ENCODE measurements around the gene SSNA1.
A peak's percentile ranks its signal among the peaks of the same experiment; 100 is the strongest.

SSNA1 gene, protein sequence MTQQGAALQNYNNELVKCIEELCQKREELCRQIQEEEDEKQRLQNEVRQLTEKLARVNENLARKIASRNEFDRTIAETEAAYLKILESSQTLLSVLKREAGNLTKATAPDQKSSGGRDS

DNA sequence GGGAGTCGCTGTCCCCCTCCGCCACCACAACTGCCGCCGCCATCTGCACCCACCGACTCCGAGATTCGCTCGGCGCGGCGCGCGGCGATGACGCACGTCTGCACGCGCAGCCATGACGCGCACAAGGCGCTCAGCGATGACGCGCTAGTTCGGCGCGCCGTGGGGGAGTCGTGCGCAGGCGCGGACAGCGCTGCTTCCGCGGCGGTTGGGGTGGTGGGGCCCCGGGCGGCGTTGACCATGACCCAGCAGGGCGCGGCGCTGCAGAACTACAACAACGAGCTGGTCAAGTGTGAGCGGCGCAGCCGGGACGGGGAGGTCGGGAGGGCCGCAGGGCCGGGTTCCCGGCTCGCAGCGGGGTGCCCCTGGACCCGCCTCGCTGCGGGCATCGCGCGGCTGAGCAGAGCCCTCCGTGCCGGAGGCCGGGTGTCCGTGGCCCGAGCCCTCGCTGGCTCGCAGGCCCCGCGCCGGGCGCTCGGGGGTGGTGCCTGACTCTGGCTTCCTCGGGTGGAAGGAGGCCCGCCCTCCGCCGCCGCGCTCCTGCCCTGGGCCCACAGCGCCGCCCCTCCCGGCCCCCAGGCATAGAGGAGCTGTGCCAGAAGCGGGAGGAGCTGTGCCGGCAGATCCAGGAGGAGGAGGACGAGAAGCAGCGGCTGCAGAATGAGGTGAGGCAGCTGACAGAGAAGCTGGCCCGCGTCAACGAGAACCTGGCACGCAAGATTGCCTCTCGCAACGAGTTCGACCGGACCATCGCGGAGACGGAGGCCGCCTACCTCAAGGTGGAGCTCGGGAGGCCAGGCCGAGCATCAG, at the start of gene SSNA1, which contains the start of gene ANAPC2:
Gene SSNA1 (plus strand): TSS at position 187 of the 807 bp plus-strand sequence. CDS start 51 bp downstream, at position 238.
Gene ANAPC2 (minus strand): TSS at position 71 of the 807 bp plus-strand sequence. CDS start 28 bp downstream, at position 43.
- peak; percentile 91 for DNase-seq

DNA sequence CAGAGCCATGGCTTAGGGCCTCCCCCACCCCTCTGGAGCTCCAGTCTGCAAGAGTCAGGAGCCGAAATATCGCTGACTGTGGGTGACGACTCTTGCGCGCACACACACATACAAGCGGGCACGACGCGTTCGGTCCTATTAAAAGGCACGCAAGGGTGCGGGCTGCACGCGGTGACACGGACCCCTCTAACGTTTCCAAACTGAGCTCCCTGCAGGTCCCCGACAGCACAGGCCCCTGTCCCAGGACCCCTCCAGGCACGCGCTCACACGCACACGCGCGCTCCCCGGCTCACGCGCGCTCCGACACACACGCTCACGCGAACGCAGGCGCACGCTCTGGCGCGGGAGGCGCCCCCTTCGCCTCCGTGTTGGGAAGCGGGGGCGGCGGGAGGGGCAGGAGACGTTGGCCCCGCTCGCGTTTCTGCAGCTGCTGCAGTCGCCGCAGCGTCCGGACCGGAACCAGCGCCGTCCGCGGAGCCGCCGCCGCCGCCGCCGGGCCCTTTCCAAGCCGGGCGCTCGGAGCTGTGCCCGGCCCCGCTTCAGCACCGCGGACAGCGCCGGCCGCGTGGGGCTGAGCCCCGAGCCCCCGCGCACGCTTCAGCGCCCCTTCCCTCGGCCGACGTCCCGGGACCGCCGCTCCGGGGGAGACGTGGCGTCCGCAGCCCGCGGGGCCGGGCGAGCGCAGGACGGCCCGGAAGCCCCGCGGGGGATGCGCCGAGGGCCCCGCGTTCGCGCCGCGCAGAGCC, 49.6 kb upstream of the SSNA1 start, which contains the start of gene GRIN1:
Gene GRIN1 (plus strand): TSS at position 433 of the 746 bp plus-strand sequence. CDS start 333 bp downstream, outside the sequence.
- DNase-seq = no peak

DNA sequence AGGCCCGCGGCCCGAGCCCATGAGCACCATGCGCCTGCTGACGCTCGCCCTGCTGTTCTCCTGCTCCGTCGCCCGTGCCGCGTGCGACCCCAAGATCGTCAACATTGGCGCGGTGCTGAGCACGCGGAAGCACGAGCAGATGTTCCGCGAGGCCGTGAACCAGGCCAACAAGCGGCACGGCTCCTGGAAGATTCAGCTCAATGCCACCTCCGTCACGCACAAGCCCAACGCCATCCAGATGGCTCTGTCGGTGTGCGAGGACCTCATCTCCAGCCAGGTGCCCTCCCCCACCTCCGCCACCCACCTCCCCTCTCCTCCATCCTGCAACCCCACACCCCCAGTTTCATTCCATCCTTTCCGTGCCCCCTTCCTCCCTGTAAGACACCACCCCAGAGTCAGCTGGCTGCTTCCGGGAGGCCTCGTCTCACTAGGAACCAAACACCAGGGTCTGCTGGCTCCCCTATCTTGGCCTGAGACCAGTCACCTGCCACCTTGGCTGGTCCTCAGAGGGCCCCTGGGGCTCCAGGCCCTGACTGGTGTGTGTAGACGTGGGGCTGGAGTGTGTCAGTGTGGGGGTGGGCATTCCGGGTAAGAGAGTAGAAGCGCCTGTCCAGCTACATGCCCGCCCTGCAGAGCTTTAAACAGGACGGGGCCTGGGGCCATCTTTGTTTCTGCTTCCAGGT, 48.9 kb upstream of the SSNA1 start:
- DNase-seq = no peak

DNA sequence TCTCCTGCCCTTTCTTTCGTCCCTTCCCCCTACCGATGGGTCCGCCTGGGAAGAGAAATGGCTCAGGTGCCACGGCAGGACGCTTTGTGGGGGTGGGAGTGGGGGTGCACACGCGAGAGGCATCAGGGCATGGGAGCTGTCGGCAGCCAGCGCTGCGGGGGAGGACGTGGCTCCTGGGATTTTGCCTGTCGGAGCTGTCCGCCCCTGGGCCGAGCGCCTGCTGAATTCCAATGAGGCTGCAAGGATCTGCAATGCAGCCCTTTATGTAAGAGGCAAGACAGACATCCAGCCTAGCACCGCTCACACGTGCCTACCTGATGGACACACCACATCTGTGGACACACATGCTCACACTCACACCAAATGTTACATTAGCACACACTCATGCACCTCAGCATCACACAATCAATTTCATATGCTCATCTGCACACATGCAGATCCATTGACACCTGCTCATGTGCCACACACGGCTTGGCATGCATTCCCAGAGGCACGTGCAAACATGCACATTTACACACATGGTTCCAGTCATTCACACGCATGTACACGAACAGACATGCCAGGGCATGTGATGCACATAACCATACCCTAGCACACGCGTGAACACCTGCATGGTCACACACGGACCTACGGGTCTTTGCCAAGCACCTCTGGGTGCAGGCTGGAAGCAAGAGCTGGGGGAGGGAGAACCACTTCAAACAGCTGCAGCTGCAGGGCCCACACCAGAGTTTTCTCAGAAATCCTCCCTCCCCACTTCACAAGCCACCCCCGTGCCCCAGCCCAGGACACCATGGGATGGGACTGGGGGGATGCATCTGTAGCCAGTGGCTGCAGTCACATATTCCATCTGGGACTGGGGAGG, 48.1 kb upstream of the SSNA1 start:
- no peak for DNase-seq

DNA sequence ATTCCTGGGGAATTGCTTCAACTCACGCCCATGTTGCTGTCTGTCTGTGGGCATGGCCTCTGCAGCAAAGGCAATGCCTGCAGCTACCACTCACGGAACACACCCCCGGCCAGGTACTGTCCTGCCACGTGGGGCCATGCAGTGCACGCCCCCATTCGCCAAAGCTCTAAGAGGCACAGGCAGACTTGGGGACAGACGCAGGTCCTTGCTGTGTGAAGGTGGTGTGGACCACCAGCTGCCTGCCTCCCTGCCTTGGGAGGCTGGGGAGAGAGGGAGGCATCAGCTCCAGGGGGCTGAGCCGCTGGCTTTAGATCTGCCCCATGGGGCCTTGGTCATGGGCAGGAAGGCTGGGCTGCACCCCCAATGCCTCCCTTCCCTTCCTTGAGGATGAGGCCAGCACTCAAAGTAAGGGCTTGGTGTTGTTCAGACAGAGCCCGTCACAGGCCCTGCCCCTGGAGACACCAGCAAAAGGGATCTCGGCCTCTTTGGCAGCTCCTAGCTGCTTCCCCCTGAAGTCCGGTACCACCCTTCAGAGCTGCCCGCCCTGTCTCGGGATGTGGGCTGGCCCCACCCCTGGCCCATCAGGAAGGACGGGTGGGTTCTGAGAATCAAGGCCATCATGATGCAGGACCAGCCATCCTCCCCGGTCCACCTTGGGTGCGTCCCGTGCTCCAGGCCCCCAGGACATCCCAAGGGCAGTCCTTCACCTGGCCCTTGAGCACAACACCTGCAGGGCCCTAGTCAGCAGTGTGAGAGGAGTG, 47.2 kb upstream of the SSNA1 start:
- DNase-seq = no peak

DNA sequence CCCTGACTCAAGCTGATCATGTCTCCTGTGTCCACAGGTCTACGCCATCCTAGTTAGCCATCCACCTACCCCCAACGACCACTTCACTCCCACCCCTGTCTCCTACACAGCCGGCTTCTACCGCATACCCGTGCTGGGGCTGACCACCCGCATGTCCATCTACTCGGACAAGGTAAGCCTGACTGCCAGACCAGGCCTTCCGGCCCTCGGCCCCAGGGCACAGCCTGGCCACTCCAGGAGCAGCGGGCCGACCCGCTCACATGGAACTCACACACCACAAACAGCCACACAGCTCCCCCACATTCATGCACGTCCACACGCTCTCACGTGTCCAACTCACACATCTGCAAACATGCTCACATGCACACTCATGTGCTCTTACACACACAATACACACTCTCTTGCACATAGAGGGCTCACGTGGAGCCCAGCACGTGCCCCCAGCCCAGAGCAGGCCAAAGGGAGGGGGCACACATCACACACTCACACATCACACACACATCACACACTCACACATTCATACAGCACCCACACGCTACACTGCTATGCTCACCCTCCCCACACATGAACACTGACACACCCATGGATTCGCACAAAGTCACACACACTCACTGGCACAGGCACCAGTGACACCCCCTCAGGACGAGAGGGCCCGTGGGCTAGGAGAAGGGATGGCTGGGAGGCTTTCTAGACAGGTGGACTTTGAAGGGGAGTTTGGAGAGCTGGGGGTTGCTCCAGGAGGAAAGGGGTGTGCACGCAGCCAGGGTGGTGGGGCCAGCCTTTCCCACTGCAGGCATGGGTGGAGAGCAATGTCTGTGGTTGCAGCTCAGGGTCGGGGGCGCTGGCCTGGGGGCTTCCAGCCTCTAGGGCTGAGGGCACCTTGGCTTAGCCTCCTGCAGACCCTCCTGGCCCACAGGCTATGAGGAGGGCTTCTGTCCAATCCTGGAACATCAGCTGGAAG, 46.2 kb upstream of the SSNA1 start:
- DNase-seq = no peak

DNA sequence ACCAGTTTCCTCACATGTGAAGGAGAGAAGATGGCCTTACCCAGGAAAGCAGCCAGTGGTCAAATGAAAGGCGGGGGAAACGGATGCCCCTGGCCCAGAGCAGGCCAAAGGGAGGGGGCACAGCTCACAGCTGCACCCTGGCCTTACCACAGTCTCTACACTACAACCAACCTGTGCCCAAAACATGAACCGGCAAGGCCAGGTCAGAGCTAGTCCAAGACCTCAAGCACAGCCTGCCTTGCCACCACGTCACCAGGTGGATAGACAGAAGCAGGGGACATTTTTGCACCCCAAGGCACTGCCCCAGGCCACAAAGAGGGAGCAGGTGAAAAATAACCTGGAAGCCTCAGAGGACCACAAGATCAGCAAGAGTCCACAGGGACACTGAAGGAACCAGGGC, 45.0 kb upstream of the SSNA1 start:
- no peak for DNase-seq

DNA sequence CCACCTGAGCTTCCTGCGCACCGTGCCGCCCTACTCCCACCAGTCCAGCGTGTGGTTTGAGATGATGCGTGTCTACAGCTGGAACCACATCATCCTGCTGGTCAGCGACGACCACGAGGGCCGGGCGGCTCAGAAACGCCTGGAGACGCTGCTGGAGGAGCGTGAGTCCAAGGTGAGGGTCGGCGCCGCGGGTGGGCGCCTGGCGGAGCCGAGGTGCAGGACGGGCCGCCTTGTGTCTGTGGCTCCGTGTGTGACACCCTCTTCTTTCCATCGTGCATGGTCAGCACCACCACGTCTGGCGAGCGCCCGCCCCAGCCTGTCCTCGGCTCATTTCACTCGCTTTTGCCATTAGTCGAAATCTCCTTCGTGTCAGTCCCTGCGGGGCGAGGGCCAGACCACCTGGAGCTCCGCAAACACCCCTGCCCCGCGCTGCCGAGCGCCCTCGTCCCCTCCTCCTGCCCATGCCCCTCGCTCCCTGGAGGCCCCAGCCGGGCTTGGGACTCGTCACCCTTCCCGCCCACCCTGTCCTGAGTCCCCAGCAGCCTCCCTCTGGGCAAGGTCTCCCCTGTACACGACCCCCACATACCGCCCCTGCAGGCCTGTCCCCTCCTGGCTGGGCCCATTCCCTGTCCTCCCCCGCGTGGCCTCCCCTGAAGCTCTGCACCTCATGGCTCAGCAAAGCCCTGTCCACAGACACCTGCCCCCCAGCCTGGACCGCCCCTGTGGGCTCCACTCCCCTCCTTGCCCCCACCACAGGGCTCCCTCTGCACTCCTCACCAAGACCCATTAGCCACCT, 42.5 kb upstream of the SSNA1 start:
- no peak for DNase-seq

DNA sequence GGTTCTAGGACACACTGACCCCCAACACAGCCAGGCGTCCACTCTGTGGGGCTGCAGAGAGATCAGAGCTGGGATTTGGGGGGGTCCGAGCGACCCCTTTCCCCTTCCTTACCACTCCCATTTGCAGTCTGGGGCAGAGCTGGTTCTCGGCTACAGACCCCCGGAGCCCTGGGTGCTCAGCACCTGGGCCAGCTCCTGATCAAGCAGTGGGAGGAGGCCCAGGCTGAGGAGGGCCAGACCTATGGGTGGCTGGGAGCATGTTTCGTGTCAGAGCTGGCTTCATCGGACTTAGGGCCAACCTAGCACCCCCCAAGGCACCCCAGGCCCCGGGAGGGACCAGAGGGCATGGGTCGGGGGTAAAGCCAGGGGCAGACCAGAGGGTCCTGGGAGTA, 42.0 kb upstream of the SSNA1 start:
- DNase-seq = no peak

DNA sequence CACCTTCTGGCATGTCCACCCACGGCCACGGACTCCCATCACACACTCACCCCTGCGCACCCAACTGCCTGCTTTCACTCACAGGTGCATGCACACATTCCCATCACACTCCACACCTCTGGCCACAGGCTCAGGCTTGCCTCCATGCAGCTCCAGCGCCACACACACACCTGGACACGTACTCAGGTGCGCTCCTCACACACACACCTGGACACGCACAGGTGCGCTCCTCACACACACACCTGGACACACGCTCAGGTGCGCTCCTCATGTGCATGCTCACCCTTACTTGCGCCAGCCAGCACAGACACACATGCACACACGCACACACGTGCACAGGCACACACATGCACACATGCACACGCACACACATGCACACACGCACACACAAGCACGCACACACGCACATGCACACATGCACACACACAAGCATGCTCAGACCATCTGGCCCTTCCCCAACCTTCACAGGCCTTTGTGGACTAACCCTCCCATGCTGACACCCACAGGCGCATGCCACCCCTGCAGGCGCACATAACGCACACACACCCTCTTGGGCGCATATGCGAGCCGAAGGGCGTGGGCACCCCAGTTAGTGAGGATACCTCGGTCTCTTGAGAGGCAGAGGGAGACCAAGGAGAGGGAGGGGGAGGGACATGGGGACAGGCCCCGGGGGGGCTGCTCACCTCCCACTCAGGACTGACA, 41.2 kb upstream of the SSNA1 start:
- no peak for DNase-seq

DNA sequence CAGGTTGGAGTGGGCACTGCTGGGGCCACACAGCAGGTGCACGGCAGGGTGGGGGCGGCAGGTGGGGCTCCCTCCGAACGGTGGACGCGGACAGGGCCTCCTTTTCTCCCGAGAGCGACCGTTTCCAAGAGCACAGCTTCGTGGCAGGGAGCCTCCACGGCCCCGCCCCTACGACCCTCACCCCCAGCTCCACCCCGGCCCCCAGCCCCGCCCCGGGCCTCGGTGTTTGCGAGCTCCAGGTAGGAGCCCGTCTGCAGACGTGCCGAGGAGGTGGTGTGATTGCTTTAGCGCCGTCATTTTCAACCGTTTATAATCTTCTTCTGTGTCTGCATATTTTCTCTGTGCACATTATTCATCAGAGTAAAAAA, 40.7 kb upstream of the SSNA1 start:
- DNase-seq = no peak

DNA sequence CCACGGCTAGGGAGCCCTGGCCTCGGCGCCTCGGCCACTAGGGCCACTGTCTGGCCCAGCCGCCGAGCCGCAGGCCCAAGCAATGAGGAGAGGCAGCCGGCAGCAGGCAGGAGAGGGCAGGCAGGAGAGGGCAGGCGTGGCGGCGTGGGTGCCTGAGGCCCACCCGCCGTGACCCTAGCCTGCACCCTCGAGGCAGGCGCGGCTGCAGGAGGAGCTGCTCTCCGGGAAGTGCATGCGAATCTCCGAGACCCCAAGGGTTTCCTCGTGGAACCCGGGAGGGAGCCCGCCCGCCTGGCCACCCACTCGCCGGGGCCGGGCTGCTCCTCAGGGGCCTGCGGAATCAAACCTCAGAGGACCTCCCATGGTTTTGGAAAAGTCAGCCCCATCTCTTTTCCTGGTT, 40.2 kb upstream of the SSNA1 start:
- no peak for DNase-seq

DNA sequence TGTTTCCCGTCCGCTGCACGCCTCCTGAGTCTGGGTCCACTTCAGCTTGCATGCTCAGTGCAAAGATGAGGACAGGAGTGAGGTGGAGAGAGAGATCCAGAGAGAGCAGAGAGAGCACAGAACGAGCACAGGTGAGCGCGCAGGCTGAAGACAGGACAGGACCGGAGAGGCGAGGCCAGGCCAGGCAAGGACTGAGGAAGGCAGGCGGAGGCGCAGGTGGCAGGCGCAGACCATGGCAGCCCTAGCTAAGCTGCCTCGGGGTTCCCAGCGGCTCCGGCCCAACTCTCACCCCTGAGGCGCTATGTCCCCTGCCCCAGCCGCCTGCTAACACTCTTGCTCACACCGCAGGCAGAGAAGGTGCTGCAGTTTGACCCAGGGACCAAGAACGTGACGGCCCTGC, 39.8 kb upstream of the SSNA1 start:
- no peak for DNase-seq

DNA sequence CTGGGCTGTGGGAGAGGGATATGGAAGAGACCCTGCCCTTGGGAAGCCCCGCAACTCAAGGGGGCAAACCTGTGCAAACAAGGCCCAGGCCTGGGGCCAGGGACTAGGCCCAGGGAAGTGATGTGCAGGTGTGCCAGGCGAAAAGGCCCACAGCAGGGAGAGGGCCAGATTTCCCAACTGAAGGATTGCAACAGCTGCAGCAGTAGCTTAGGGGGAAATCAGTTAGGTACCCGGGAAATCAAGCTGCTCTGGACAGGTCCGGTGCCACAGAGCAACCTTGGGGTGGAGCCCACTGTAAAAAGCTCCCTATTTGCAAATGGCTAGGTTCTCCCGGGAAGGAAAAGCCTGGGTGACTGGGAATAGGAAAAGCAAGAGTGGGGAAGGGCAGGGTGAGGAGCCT, 39.1 kb upstream of the SSNA1 start:
- DNase-seq = no peak

DNA sequence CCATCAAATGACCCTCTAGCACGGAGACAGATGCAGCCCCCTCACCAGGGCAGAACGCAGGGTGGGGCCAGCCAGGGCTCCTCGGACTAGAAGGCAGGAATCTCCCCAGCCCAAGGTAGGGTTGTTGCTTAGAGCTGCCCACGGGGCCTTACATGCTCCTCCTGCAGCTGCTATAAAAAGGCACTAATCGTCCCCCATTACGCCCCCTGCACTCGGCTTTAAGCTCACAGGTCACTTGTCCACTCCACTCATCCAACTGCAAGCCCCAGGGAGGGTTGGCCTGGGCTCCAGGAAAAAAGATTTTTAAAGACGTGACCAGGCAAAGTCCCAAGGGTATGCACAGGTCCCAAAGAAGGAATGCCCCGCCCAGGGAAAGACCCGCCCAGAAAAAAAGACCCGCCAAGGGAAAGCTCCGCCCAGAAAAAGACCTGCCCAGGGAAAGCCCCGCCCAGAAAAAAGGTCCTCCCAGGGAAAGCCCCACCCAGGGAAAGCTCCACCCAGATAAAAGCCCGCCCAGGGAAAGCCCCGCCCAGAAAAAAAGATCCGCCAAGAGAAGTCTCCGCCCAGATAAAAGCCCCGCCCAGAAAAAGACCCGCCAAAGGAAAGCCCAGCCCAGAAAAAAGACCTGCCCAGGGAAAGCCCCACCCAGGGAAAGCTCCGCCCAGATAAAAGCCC, 38.4 kb upstream of the SSNA1 start:
- DNase-seq = no peak

DNA sequence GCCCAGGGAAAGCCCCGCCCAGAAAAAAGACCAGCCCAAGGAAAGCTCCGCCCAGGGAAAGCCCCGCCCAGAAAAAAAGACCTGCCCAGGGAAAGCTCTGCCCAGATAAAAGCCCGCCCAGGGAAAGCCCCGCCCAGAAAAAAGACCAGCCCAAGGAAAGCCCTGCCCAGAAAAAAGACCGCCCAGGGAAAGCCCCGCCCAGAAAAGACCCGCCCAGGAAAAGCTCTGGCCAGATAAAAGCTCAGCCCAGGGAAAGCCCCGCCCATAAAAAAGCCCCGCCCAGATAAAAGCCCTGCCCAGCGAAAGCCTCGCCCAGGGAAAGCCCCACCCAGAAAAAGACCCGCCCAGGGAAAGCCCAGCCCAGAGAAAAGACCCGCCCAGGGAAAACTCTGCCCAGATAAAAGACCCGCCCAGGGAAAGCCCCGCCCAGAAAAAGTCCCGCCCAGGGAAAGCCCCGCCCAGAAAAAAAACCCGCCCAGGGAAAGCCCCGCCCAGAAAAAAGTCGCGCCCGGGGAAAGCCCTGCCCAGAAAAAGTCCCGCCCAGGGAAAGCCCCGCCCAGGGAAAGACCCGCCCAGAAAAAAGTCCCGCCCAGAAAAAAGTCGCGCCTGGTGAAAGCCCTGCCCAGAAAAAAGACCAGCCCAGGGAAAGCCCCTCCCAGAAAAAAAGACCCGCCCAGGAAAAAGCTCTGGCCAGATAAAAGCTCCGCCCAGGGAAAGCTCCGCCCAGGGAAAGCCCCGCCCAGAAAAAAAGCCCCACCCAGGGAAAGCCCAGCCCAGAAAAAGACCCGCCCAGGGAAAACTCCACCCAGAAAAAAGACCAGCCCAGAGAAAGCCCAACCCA, 37.6 kb upstream of the SSNA1 start:
- no peak for DNase-seq

DNA sequence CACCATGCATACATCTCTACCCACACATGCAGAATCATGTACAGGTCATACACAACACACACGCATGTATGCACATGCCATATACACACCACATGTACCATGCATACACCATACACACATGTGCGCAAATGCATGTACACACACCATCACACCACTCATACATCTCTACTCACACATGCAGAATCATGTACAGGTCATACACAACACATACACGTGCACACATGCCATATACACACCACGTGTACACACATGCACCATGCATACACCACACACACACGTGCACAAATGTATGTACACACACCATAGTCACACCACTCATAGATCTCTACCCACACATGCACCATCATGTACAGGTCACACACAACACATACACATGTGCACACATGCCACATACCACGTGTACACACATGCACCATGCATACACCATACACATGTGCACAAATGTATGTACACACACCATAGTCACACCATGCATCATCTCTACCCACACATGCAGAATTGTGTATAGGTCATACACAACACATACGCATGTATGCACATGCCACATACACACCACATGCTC, 35.6 kb upstream of the SSNA1 start:
- DNase-seq = no peak
